Common myeloid progenitor, CD34-positive (primary cell): Measurements from ENCODE around the gene LRP10.

Experiments
- CTCF ChIA-PET: fragments of 350-600 bp; sonication (Branson Sonifier 250); formaldehyde crosslinking; loops from one replicate; lab custom pipeline; 2021; ENCODE audit warnings: antibody characterized with exemption; lab: Charles Lee
- POLR2A ChIA-PET: fragments of 350-600 bp; sonication (Branson Sonifier 250); formaldehyde crosslinking; loops from one replicate; lab custom pipeline; 2021; ENCODE audit warnings: antibody characterized with exemption; lab: Charles Lee
- DNase-seq, 3 donors: peaks; one replicate each; pipeline versions ENCODE4 v3.0.0 to v3.0.0-alpha.2; 2013
- H3K27ac ChIP-seq, 2 experiments: 1 replicate in 1 of 2; 2 replicates in 1 of 2; pipeline ENCODE4 v1.7.0; 2013; ENCODE audit warnings: inconsistent platforms in 2 of 2, low read length in 2 of 2, mild to moderate bottlenecking in 2 of 2, low read depth in 1 of 2, moderate library complexity in 1 of 2; ENCODE audit not compliant: severe bottlenecking in 2 of 2, insufficient read depth in 1 of 2, poor library complexity in 1 of 2
- H3K27me3 ChIP-seq, 5 experiments: replicated peaks in 2 of 5; 1 replicate in 3 of 5; 2 replicates in 2 of 5; pipeline versions ENCODE4 v1.6.1 to v1.7.0; 2013; ENCODE audit warnings: low read length in 4 of 5, mild to moderate bottlenecking in 2 of 5, moderate library complexity in 2 of 5, inconsistent platforms in 1 of 5; ENCODE audit not compliant: insufficient read depth in 5 of 5, control insufficient read depth in 4 of 5
- H3K36me3 ChIP-seq, 4 experiments: 1 replicate in 2 of 4; 2 replicates in 2 of 4; pipeline versions ENCODE4 v1.6.1 to v1.7.0; 2013; ENCODE audit warnings: low read length in 3 of 4, control low read depth in 1 of 4, mild to moderate bottlenecking in 1 of 4; ENCODE audit not compliant: control insufficient read depth in 4 of 4, insufficient read depth in 4 of 4
- H3K4me1 ChIP-seq, 4 experiments: 1 replicate in 3 of 4; 2 replicates in 1 of 4; pipeline versions ENCODE4 v1.6.1 to v1.7.1; 2013; ENCODE audit warnings: low read length in 3 of 4, mild to moderate bottlenecking in 3 of 4, control low read depth in 1 of 4, inconsistent platforms in 1 of 4, moderate library complexity in 1 of 4; ENCODE audit not compliant: control insufficient read depth in 4 of 4, insufficient read depth in 4 of 4; ENCODE audit errors: control extremely low read depth in 1 of 4
- H3K4me3 ChIP-seq, 7 experiments: 1 replicate in 4 of 7; 2 replicates in 3 of 7; pipeline versions ENCODE4 v1.5.1 to v1.7.0; 2013; ENCODE audit warnings: mild to moderate bottlenecking in 7 of 7, low read length in 6 of 7, moderate library complexity in 6 of 7, inconsistent platforms in 2 of 7, low read depth in 2 of 7, control low read depth in 1 of 7; ENCODE audit not compliant: insufficient read depth in 4 of 7, control insufficient read depth in 1 of 7; ENCODE audit errors: extremely low read depth in 1 of 7
- H3K9me3 ChIP-seq, 5 experiments: 1 replicate in 4 of 5; 2 replicates in 1 of 5; pipeline versions ENCODE4 v1.6.1 to v1.7.1; 2013; ENCODE audit warnings: low read length in 4 of 5, mild to moderate bottlenecking in 2 of 5, inconsistent platforms in 1 of 5, low read depth in 1 of 5, moderate library complexity in 1 of 5; ENCODE audit not compliant: control insufficient read depth in 4 of 5, insufficient read depth in 2 of 5; ENCODE audit errors: control extremely low read depth in 1 of 5
- WGBS: methylation state at CpG from one replicate; pipeline ENCODE4 v1.1.5; 2013; ENCODE audit not compliant: insufficient coverage; 5-methylcytosine and 5-hydroxymethylcytosine counted together

The LRP10 gene

GRCh38 chr14:22843123-22843925 is 28.2 kb upstream of the LRP10 start:
- POLR2A ChIA-PET, result no interaction called here
- peaks cover 3 to 26% (median 22%) of the 10 kb centered on the region in 4 experiments for H3K4me1 ChIP-seq

GRCh38 chr14:22844221-22845102 is 27.1 kb upstream of the LRP10 start:
- 98% methylated on average over 20 of the region's 22 CpGs for WGBS

More at GRCh38 chr14:22843123-22843925, 28.2 kb upstream of the LRP10 start:
- Histone ChIP-seq H3K4me3 (no peak overlapping the region), H3K27ac (no peak overlapping the region), H3K36me3 (no peaks in the 10 kb centered on the region), H3K9me3 (no peaks in the 10 kb centered on the region), H3K27me3 (peaks cover 0 to 28% (median 4%) of the 10 kb centered on the region in 5 experiments)
- 90% methylated on average over 13 of the region's 21 CpGs for WGBS
- DNase-seq, result no peak
- CTCF ChIA-PET, result interaction anchor here (0.8 to 23.5 kb wide), 5 partner anchors 8 to 271 kb away, joined by 3 to 707 read pairs (median 8); partner anchors contain the start of genes MMP14 and MRPL52

DNA sequence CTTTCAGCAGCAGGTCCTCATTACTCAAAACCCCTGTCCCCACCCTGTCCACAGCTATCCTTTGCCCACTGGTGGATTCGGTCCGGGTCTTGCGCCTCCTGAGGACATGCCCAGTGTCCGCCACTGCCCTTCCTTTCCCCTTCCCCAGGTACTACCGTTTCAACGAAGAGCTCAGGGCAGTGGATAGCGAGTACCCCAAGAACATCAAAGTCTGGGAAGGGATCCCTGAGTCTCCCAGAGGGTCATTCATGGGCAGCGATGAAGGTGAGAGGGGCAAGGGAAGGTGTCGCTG is 26.5 kb upstream of the LRP10 start:
- 91% methylated on average over 6 of the region's 9 CpGs for WGBS

More at GRCh38 chr14:22844221-22845102, 27.1 kb upstream of the LRP10 start:
- Histone ChIP-seq H3K27me3 (peaks cover 0 to 18% (median 3%) of the 10 kb centered on the region in 5 experiments), H3K36me3 (no peaks in the 10 kb centered on the region), H3K27ac (no peak overlapping the region), H3K4me1 (peaks cover 3 to 27% (median 22%) of the 10 kb centered on the region in 4 experiments), H3K9me3 (no peaks in the 10 kb centered on the region), H3K4me3 (no peak overlapping the region)
- CTCF ChIA-PET, result interaction anchor here (1.6 to 23.5 kb wide), 4 partner anchors 9 to 272 kb away, joined by 4 to 707 read pairs (median 10); partner anchors contain the start of genes MMP14 and MRPL52
- no peak for DNase-seq
- POLR2A ChIA-PET, result no interaction called here

DNA sequence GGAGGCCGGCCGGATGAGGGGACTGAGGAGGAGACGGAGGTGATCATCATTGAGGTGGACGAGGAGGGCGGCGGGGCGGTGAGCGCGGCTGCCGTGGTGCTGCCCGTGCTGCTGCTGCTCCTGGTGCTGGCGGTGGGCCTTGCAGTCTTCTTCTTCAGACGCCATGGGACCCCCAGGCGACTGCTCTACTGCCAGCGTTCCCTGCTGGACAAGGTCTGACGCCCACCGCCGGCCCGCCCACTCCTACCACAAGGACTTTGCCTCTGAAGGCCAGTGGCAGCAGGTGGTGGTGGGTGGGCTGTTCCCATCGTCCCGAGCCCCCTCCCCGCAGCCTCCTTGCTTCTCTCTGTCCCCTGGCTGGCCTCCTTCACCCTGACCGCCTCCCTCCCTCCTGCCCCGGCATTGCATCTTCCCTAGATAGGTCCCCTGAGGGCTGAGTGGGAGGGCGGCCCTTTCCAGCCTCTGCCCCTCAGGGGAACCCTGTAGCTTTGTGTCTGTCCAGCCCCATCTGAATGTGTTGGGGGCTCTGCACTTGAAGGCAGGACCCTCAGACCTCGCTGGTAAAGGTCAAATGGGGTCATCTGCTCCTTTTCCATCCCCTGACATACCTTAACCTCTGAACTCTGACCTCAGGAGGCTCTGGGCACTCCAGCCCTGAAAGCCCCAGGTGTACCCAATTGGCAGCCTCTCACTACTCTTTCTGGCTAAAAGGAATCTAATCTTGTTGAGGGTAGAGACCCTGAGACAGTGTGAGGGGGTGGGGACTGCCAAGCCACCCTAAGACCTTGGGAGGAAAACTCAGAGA is 25.5 kb upstream of the LRP10 start:
- H3K4me1 ChIP-seq, result peaks cover 3 to 30% (median 23%) of the 10 kb centered on the region in 4 experiments
- POLR2A ChIA-PET, result no interaction called here
- H3K4me3 ChIP-seq, result no peak overlapping the region
- WGBS, result 92% methylated on average over 11 of the region's 26 CpGs
- H3K27ac ChIP-seq, result no peak overlapping the region
- CTCF ChIA-PET, result interaction anchor here (1.5 to 23.5 kb wide), 3 partner anchors 7 to 65 kb away, joined by 3 to 707 read pairs (median 11); partner anchors contain the start of genes MMP14 and MRPL52
- H3K27me3 ChIP-seq, result peaks cover 0 to 16% (median 4%) of the 10 kb centered on the region in 5 experiments
- H3K9me3 ChIP-seq, result no peaks in the 10 kb centered on the region
- DNase-seq, result no peak
- H3K36me3 ChIP-seq, result no peaks in the 10 kb centered on the region

More for the DNA sequence above, 26.5 kb upstream of the LRP10 start:
- H3K4me3 ChIP-seq, result no peak overlapping the region
- H3K27me3 ChIP-seq, result peaks cover 0 to 16% (median 4%) of the 10 kb centered on the region in 5 experiments
- POLR2A ChIA-PET, result no interaction called here
- DNase-seq, result no peak
- H3K4me1 ChIP-seq, result peaks cover 3 to 27% (median 20%) of the 10 kb centered on the region in 4 experiments
- H3K36me3 ChIP-seq, result no peaks in the 10 kb centered on the region
- CTCF ChIA-PET, result interaction anchor here (2.1 to 23.5 kb wide), 3 partner anchors 8 to 15 kb away, joined by 8 to 707 read pairs (median 11); partner anchors contain the start of genes MMP14 and MRPL52
- no peaks in the 10 kb centered on the region for H3K9me3 ChIP-seq
- no peak overlapping the region for H3K27ac ChIP-seq

DNA sequence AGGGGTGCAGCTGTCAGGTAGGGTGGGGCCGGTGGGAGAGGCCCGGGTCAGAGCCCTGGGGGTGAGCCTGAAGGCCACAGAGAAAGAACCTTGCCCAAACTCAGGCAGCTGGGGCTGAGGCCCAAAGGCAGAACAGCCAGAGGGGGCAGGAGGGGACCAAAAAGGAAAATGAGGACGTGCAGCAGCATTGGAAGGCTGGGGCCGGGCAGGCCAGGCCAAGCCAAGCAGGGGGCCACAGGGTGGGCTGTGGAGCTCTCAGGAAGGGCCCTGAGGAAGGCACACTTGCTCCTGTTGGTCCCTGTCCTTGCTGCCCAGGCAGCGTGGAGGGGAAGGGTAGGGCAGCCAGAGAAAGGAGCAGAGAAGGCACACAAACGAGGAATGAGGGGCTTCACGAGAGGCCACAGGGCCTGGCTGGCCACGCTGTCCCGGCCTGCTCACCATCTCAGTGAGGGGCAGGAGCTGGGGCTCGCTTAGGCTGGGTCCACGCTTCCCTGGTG is 24.7 kb upstream of the LRP10 start:
- no peak overlapping the region for H3K27ac ChIP-seq
- POLR2A ChIA-PET, result interaction anchor here (2.6 kb wide), 1 partner anchor 9 kb away, joined by 16 read pairs; the partner anchor contains the start of gene MMP14
- CTCF ChIA-PET, result interaction anchor here (1.1 to 23.5 kb wide), 3 partner anchors 13 to 65 kb away, joined by 3 to 707 read pairs (median 3); partner anchors contain the start of genes MMP14 and MRPL52
- H3K4me1 ChIP-seq, result peaks cover 3 to 38% (median 29%) of the 10 kb centered on the region in 4 experiments
- no peak for DNase-seq
- WGBS, result 97% methylated on average over 9 of the region's 11 CpGs
- no peak overlapping the region for H3K4me3 ChIP-seq
- no peaks in the 10 kb centered on the region for H3K9me3 ChIP-seq
- peaks cover 0 to 16% (median 4%) of the 10 kb centered on the region in 5 experiments for H3K27me3 ChIP-seq
- H3K36me3 ChIP-seq, result no peaks in the 10 kb centered on the region
